Mammary epithelial cell (primary cell): ENCODE results near the gene ZNF654.

Experiments
- EZH2 ChIP-seq: IDR thresholded peaks from 2 replicates; pipeline ENCODE4 v1.6.1; 2012; ENCODE audit warnings: low read length, inconsistent platforms, borderline replicate concordance
- TF ChIP-seq, protein P1 (sequence below), 2 donors: IDR thresholded peaks in 1 of 2; conservative IDR thresholded peaks in 1 of 2; 2 replicates each; pipeline ENCODE4 v1.5.1; 2011 to 2012; ENCODE audit warnings: inconsistent platforms in 2 of 2, low read length in 2 of 2, mild to moderate bottlenecking in 2 of 2, control low read depth in 1 of 2, low read depth in 1 of 2; ENCODE audit not compliant: insufficient read depth in 1 of 2; ENCODE audit errors: extremely low read depth in 1 of 2

DNA sequence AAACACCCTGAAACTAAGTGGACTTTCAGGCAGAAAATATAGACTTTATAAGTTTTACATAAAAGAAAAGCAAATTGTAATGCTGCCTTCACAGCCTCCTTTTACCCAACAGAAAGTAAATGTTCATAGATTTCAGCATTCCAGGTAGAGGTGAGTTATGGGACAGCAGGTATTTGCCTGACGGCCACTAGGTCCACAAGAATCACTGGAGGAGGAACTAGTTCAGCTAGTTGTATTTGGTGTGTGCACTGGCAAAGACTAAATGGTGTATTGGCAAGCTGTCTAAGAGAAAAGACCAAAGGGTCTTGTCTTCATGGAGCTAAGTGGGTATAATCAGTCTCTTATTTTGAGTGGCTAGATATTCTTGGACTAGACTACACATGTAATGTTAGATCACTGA, 34.2 kb downstream of the ZNF654 start:
- TF ChIP-seq, protein P1, sequence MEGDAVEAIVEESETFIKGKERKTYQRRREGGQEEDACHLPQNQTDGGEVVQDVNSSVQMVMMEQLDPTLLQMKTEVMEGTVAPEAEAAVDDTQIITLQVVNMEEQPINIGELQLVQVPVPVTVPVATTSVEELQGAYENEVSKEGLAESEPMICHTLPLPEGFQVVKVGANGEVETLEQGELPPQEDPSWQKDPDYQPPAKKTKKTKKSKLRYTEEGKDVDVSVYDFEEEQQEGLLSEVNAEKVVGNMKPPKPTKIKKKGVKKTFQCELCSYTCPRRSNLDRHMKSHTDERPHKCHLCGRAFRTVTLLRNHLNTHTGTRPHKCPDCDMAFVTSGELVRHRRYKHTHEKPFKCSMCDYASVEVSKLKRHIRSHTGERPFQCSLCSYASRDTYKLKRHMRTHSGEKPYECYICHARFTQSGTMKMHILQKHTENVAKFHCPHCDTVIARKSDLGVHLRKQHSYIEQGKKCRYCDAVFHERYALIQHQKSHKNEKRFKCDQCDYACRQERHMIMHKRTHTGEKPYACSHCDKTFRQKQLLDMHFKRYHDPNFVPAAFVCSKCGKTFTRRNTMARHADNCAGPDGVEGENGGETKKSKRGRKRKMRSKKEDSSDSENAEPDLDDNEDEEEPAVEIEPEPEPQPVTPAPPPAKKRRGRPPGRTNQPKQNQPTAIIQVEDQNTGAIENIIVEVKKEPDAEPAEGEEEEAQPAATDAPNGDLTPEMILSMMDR (conservative IDR thresholded peaks at IDR 0.05 in 1 of 2, IDR thresholded peaks at IDR 0.05 in 1 of 2; ENCODE audit: extremely low read depth in 1 of 2, insufficient read depth in 1 of 2, low read depth in 1 of 2, low read length in 2 of 2): no peak
- no peak for TF ChIP-seq EZH2
